Glutamatergic neuron (in vitro differentiated cells): ENCODE results near the gene TAS1R1. TPM values are rescaled to one million over a fixed set of nuclear protein-coding genes. Genes with fewer than 3 reads are reported as not detected.

Experiments used
- DNase-seq: peaks from one replicate; pipeline ENCODE4 v3.0.0; 2022
- H3K27ac Mint-ChIP-seq: one replicate; pipeline ENCODE4 v1.8.0; 2020; ENCODE audit warnings: mild to moderate bottlenecking, mixed read lengths, inconsistent platforms; ENCODE audit not compliant: unreplicated experiment
- H3K27me3 Mint-ChIP-seq: one replicate; pipeline ENCODE4 v1.8.0; 2020; ENCODE audit warnings: mild to moderate bottlenecking, moderate library complexity, mixed read lengths, inconsistent platforms; ENCODE audit not compliant: unreplicated experiment
- H3K36me3 Mint-ChIP-seq: one replicate; pipeline ENCODE4 v1.8.0; 2020; ENCODE audit warnings: mild to moderate bottlenecking, mixed read lengths, inconsistent platforms; ENCODE audit not compliant: unreplicated experiment
- H3K4me1 Mint-ChIP-seq: one replicate; pipeline ENCODE4 v1.8.0; 2020; ENCODE audit warnings: mild to moderate bottlenecking, low read depth, mixed read lengths, inconsistent platforms; ENCODE audit not compliant: unreplicated experiment
- H3K4me3 Mint-ChIP-seq: one replicate; pipeline ENCODE4 v1.8.0; 2020; ENCODE audit warnings: mild to moderate bottlenecking, mixed read lengths, inconsistent platforms; ENCODE audit not compliant: unreplicated experiment
- H3K9me3 Mint-ChIP-seq: one replicate; pipeline ENCODE4 v1.8.0; 2020; ENCODE audit warnings: mild to moderate bottlenecking, moderate library complexity, mixed read lengths, inconsistent platforms; ENCODE audit not compliant: unreplicated experiment
- total RNA-seq: library from RNA; stranded (reverse); fragmentation: NEBNext Ultra II Directional; extraction: Animal tissue kit (Norgen Biotek cat#: 25700); gene quantifications from one replicate; pipeline ENCODE4 v1.2.1, GENCODE V29; 2021; ENCODE audit not compliant: unreplicated experiment
- TF ChIP-seq, protein P1 (sequence below): fragments of 200-600 bp; sonication (generic); IDR thresholded peaks from one replicate; pipeline ENCODE4 v1.5.0; 2021; ENCODE audit not compliant: partially characterized antibody, unreplicated experiment

Gene TAS1R1
- total RNA-seq, 1 donor from 2014 or later, result not detected

DNA sequence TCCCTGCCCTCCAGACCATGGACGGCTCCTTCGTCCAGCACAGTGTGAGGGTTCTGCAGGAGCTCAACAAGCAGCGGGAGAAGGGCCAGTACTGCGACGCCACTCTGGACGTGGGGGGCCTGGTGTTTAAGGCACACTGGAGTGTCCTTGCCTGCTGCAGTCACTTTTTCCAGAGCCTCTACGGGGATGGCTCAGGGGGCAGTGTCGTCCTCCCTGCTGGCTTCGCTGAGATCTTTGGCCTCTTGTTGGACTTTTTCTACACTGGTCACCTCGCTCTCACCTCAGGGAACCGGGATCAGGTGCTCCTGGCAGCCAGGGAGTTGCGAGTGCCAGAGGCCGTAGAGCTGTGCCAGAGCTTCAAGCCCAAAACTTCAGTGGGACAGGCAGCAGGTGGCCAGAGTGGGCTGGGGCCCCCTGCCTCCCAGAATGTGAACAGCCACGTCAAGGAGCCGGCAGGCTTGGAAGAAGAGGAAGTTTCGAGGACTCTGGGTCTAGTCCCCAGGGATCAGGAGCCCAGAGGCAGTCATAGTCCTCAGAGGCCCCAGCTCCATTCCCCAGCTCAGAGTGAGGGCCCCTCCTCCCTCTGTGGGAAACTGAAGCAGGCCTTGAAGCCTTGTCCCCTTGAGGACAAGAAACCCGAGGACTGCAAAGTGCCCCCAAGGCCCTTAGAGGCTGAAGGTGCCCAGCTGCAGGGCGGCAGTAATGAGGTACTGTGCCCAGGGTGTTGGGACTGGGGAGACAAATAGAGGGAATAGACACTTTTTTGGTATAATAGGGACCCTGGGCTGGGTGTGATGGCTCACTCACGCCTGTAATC lies 25.7 kb downstream of the TAS1R1 start:
- peaks cover 2% of the 10 kb centered on the region for H3K9me3 Mint-ChIP-seq
- no peak for DNase-seq
- peaks cover 20% of the 10 kb centered on the region for H3K4me1 Mint-ChIP-seq
- peak overlapping the region; percentile 92 for H3K4me3 Mint-ChIP-seq
- H3K36me3 Mint-ChIP-seq, result no peaks in the 10 kb centered on the region
- TF ChIP-seq, protein P1, sequence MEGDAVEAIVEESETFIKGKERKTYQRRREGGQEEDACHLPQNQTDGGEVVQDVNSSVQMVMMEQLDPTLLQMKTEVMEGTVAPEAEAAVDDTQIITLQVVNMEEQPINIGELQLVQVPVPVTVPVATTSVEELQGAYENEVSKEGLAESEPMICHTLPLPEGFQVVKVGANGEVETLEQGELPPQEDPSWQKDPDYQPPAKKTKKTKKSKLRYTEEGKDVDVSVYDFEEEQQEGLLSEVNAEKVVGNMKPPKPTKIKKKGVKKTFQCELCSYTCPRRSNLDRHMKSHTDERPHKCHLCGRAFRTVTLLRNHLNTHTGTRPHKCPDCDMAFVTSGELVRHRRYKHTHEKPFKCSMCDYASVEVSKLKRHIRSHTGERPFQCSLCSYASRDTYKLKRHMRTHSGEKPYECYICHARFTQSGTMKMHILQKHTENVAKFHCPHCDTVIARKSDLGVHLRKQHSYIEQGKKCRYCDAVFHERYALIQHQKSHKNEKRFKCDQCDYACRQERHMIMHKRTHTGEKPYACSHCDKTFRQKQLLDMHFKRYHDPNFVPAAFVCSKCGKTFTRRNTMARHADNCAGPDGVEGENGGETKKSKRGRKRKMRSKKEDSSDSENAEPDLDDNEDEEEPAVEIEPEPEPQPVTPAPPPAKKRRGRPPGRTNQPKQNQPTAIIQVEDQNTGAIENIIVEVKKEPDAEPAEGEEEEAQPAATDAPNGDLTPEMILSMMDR, result no peak
- no peak overlapping the region for H3K27ac Mint-ChIP-seq
- H3K27me3 Mint-ChIP-seq, result peaks cover 2% of the 10 kb centered on the region

DNA sequence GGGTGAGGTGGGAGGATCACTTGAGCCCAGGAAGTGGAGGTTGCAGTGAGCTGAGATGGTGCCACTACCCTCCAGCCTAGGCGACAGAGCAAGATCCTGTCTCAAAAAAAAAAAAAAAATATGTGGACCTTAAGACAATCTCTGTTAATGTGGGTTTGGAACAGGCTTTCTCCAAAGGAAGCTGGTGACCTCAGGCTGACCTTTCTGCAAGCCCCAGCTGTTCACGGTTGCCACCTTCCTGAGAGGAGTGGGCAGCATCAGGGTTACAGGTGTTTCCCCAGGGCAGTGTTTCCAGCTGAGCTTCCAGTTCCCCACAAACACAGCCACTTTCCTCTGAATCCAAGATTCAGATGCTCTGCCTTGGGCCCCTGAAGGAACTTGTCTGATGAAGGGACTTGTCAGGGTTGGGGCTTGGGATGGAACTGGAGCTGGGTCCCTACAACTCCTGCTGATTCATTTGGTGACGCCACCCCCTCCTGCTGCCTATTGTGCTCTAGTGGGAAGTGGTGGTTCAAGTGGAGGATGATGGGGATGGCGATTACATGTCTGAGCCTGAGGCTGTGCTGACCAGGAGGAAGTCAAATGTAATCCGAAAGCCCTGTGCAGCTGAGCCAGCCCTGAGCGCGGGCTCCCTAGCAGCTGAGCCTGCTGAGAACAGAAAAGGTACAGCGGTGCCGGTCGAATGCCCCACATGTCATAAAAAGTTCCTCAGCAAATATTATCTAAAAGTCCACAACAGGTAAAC lies 26.6 kb downstream of the TAS1R1 start:
- no peak overlapping the region for H3K27ac Mint-ChIP-seq
- peaks cover 20% of the 10 kb centered on the region for H3K4me1 Mint-ChIP-seq
- TF ChIP-seq, protein P1, result no peak
- no peak for DNase-seq
- peaks cover 2% of the 10 kb centered on the region for H3K9me3 Mint-ChIP-seq
- no peak overlapping the region for H3K4me3 Mint-ChIP-seq
- no peaks in the 10 kb centered on the region for H3K36me3 Mint-ChIP-seq
- H3K27me3 Mint-ChIP-seq, result peaks cover 2% of the 10 kb centered on the region

- H3K27ac Mint-ChIP-seq, result no peak overlapping the region
- peaks cover 2% of the 10 kb centered on the region for H3K27me3 Mint-ChIP-seq
- TF ChIP-seq, protein P1, result no peak
- peaks cover 20% of the 10 kb centered on the region for H3K4me1 Mint-ChIP-seq
- no peaks in the 10 kb centered on the region for H3K36me3 Mint-ChIP-seq
- H3K4me3 Mint-ChIP-seq, result no peak overlapping the region
- DNase-seq, result no peak
- H3K9me3 Mint-ChIP-seq, result peaks cover 2% of the 10 kb centered on the region
Observed at GRCh38 chr1:6582370-6582769, 27.3 kb downstream of the TAS1R1 start.

DNA sequence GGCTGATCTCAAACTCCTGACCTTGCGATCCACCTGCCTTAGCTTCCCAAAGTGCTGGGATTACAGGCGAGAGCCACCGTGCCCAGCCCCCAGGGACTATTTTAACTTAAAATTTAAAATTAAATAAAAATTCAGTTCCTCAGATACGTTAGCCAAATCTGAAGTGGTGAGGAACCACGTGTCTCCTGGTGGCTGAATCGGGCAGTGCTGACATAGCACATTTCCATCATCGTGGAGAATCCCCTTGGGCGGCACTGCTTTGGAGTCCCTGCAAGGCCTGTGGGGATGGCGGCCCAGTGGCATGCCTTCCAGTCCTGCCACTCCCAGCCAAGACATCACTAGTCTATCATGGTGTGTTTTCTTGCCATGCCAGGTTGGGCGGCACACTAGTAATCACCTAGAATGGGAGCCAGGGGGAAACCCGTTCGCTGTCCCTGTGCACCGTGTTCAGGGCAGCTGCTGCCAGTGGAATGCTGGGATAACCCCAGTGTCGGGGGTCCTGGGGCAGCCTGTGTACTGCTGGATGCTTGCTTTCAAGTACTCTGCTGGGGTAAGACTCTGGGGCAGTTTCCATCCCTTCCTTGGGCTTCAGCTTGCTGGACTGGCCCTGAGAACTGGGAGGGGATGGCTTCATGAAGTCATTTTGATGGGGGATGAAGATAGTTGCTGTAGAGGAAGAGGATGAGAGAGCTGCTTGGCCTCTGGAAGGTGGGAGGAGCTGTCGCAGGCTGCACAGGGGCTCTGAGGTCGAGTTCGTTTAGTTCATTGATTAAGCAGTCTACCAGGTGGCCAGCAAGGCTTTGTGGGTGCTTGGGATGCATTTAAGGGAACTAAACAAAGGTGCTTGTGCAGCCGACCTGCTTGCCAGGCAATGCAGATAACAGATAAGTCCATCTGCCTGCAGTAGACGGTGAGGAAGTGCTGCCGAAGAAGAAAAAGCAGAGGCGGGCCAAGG lies 29.3 kb downstream of the TAS1R1 start:
- peak overlapping the region; percentile 3 for H3K27ac Mint-ChIP-seq
- DNase-seq, result no peak
- peaks cover 2% of the 10 kb centered on the region for H3K9me3 Mint-ChIP-seq
- TF ChIP-seq, protein P1, result peak; percentile 66
- H3K36me3 Mint-ChIP-seq, result no peaks in the 10 kb centered on the region
- H3K4me1 Mint-ChIP-seq, result peaks cover 14% of the 10 kb centered on the region
- peak overlapping the region; percentile 8 for H3K4me3 Mint-ChIP-seq
- H3K27me3 Mint-ChIP-seq, result peaks cover 4% of the 10 kb centered on the region
